Midbrain (tissue), 1 donor: Measurements from ENCODE around the gene GNAL.
"Not testable (repeated sequence)": the region's sequence is repeated elsewhere in the genome, so short reads cannot be mapped to it uniquely, and the experiment has no call there.

Source experiments
- DNase-seq: peaks from one replicate; lab custom pipeline; 2025; lab: John Stamatoyannopoulos, UW

The GNAL gene

DNA sequence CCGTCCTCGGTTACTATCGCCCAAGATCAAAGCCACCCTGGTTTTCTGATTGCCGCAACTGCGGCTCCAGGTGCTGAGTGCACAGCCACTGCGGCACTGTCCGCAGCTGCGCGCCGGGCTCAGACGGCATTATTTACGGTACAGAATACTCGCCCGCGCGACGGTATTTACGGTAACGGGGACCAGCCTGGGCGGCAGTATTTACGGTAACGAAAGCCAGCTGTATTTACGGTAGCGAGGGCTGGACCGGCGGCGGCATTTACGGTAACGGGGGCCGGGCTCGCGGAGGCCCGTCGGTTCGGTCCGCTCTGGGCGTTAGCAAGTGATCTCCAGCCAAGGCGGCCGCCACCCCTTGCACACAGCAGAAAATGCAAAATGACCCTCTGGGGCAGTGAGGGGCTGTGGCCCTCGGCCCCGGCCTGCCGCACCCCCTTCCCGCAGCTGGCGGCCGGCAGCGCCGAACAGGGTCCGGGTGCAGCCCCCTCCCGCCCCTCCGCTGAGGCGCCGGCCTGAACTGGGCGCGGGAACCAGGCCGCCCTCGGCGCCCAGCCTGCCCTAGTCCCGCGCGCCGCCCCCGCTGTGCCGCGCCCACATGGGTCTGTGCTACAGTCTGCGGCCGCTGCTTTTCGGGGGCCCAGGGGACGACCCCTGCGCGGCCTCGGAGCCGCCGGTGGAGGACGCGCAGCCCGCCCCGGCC, at the start of gene GNAL:
Gene GNAL (plus strand): TSS at position 293 of the 697 bp plus-strand sequence. CDS start 300 bp downstream, at position 593.
- peak; percentile 77 for DNase-seq

DNA sequence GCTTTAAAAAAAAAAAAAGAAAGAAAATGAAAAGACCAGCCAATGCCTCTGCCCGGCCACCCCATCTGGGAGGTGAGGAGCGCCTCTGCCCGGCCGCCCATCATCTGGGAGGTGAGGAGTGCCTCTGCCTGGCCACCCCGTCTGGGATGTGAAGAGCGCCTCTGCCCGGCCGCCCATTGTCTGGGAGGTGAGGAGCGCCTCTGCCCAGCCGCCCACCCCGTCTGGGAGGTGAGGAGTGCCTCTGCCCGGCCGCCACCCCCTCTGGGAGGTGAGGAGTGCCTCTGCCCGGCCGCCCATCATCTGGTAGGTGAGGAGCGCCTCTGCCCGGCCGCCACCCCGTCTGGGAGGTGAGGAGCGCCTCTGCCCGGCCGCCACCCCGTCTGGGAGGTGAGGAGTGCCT, 41.8 kb upstream of the GNAL start:
- not testable (repeated sequence) for DNase-seq

DNA sequence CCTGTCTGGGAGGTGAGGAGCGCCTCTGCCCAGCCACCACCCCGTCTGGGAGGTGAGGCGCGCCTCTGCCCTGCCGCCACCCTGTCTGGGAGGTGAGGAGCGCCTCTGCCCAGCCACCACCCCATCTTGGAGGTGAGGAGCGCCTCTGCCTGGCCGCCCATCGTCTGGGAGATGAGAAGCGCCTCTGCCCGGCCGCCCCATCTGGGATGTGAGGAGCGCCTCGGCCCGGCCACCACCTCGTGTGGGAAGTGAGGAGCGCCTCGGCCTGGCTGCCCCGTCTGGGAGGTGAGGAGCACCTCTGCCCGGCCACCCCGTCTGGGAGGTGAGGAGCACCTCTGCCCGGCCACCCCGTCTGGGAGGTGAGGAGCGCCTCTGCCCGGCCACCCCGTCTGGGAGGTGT, 41.3 kb upstream of the GNAL start:
- not testable (repeated sequence) for DNase-seq

DNA sequence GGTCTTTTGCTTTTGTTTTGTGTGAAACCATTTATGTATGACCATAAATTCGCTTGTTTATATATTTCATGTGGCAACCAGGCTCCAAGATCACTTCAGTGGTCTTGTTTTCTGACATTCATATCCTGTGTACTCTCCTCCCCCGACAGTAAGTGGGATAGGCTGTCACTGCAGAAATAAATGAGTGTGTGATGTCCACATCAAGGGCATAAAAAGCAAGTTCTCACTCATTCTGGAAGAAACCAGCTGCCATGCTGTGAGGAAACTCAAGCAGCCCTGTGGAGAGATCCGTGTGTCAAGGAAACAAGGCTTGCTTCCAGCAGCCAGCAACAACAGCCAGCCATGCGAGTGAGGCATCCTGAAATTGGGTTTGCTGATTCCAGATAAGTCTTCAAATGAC, 39.2 kb upstream of the GNAL start:
- no peak for DNase-seq

DNA sequence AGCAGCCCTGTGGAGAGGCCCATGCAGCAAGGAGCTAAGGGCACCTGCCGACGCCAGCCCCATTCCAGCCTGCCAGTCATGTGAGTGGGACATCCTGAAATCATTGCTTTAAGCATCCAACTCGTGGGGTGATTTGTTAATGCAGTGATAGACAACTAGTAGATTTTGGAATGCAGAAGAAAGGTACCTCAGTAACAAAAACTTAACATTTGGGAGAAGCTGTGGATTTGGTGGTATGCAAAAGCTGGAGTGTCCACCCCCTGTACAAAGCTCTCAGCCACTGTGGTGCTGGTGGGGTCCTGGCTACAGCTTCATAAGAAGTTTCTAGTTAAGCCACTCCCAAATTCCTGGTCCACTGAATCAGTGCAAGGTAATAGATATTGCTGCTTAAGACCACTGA, 37.2 kb upstream of the GNAL start:
- DNase-seq = no peak

DNA sequence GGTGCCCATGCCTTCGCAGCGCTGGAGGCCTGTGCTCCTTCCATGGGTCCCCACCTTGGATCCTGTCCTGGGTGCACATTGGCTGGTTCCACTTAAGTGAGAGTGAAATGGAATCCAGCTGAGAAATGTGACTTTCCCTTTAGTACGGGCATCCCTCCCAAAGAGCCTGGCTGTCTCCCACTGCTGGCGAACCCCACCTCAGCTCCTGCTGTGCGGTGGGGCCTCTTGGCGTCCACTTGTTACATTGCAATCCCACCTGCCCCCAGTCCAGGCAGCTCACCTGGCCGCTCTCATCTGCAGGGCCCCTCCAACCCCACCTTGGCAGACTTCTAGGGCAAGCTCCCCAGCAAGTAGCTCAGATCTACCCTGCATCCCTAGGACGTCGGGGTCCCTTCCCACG, 35.5 kb upstream of the GNAL start:
- no peak for DNase-seq

DNA sequence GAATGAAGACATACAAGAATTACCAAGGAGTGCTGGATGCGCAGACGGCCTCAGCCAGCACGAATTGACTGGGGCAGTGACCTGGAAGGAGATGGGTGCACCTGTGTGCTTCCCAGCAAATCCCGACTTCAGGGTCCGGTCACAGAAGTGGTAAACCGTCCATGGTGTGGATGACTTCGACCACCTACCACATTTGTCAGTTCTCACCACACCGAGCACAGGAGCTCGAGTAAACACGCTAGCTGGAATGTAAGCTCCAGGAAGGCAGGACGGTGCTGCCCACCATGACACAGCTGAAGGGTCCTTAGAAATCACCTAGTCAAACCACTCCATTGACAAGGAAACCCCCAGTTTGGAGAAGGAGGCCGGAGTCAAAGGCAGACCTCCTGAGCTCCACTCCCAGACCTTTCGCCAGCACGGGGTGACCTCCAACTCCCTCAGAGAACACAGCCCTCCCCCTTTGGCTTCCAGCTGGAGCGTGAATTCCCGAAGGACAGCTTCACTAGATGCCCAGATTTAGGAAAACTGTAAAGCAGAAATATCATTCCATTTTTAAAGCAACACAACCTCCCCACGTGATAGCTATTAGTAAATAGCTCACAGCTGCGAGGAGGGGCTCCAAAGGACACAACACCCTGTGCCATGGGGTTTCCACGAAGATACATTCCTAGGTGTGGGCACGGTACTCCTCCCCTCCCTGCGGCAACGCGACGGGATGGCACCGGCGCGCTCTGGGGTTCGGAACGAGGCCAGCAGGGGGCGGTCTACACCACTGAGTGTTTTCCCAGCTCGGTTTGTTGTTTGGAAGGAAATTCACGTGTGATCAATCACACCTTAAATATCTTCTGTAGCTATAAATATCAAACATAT, 34.1 kb upstream of the GNAL start:
- peak; percentile 25 for DNase-seq

DNA sequence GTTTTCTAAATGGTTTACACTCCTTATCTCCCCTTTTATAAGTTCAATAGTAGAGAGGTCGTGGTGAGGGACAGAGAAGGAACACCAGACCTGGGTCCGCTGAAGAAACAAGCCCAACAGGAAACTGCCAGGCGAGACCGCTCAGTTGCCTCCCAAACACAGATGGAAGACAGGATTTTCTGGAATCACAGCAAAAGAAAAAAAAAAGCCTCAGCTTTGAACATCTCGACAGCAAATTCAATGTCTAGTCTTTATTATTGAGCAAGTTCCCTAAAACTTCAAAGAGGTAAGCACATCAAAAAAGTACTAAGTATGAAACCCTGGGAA, 33.5 kb upstream of the GNAL start:
- no peak for DNase-seq

DNA sequence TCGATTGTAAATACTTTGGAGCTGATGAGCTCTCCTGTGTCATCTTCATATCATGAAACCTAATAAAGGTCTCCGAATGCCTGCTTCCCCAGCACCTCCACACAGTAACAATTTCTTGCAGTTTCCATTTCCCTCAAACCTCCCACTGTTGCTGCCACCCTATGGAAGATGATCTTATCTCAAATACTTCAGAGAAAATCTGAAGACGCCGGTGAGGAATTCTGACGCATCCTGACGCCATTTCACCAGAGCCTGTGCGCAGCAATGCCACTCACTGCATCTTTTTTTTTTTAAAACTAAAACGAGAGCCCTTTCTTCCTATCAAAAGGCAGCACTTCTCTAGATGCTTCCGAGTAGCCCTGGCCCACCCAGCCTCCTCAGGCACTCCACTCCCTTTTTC, 31.9 kb upstream of the GNAL start:
- DNase-seq = no peak

DNA sequence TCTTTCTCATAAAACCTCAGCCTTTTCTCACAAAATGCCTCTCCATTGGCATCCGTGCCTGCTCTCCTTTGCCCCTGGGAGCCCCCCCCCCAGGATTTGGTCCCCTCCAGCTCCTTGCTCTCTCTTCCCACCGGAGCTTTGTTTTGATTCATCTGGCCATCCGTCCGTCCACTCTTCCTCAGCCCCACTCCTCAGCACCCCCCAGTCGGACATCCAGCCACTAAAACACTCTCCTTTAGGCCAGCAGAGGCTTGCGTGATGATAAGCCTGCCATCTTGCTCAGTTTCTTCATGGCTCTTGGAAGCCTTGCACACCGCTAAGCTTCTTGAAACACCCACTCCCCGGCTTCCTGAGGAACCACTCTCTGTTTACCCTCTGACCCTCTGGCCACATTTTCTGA, 31.5 kb upstream of the GNAL start:
- no peak for DNase-seq

DNA sequence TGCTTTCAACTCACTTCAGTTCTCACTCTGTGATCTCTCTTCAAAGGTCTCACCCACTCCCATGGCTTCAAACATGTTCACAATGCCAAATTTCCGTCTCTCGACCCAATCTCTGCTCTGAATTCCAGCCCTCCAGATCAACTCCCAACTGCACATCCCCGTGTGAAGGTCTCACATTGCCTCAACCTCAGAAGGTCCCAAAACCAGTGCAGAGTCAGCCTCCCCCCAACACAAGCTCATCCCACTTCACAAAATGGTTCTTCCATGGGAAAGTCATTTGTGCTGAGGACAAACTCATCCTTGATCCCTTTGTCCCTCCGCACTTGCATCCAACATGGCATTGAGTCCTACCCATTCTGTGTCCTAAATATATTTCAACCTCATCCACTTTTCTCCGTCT, 31.0 kb upstream of the GNAL start:
- DNase-seq = no peak

DNA sequence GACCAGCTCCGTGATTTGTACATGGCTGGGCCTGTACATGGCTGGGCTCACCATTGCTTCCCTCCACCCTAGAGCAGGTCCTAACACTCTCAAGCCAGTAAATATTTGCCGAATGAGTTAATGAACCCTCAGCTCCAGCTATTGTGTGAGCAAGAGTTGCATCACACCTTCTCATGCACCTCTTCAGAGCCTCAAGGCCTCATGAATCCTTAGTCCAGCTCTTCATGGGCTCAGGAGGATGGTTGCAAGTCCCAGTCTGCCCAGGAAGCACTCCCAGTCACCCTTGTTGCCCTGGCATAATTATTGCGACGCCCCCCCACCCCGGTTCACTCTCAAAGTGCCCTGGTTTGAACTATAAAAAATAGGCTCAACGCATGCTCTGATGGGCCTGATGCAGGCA, 30.1 kb upstream of the GNAL start:
- DNase-seq = no peak

DNA sequence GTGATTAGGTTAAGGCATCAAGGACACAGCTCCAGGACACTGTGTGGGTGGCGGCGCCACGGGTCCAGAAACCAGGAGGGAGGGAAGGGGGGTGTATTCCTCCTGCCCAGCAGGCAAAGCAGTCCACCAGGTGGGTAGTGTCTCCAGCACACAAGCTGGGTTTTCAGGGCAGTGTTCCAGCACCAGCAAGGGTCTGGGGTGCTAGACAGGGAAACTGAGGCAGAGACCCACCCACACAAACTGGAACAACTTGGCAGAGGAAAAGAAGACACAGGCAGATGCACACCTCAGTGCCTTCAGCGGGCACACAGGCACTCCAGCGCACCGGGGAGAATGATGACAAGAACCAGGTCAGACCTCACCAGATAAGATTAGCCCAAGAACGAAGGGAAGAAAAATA, 28.4 kb upstream of the GNAL start:
- no peak for DNase-seq

DNA sequence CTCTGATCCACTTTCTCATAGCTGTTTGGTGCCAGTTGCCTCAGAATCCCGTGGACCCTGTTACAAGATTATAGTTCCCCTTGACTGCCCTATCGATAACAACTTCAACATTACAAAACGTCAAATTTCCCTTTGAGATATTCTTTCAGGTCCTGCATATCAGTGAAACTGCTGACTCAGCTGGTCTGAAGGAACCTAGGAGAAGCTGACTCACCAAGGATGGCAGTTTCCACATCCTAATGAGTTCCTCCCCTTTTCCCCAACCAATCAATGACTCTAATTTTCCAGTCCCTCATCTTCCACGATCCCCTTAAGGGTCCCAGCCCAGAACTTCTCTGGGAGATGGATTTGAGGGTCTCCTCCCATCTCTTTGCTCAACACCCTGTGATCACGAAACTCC, 27.6 kb upstream of the GNAL start:
- no peak for DNase-seq

DNA sequence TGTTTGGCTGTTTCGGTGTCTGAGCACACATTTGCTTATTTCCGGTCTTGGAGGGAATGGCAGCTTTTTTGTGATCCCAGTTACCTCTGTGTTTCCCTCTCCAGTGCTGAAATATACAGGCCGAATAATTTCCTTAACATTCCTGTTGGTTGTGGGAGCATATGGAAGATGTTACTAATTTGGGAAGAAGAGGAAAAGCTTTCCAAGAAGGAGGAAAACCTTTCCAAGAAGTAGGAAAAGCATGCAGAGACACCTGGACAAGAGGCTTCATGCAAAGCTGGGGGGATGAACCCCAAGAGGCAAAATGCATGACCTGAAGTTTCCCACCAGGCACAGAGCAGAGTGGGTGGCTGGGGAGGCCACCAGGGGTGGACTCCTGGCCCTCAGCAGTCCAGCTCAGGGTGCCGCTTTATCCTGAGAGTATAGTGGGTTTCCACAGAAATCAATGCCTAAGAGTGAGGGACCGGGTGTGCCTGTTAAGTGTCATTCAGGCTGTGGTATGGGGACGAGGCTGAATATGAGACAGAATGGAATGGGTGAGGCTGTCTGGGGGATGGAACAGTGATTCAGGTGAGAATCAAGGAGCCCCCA, 25.5 kb upstream of the GNAL start:
- DNase-seq = no peak

DNA sequence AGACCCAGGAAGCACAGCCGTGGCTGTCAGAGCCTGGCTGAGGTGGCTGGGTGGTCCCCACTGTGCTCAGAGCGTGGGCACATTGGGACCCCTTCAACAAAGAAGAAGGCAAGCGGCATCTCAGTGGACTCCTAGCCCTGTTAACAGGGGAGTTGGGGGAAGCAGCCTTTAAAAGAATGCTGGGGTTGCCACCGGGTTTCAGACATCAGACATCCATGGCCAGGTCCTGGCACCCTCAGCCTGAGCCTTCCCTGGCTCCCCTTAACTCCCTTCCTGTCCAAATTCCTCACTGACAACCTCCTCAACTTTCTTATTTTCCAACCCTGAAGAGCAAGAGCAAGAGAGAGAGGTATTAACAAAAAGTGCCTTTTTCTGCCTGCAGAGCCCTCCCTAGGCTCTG, 24.8 kb upstream of the GNAL start:
- DNase-seq = no peak

DNA sequence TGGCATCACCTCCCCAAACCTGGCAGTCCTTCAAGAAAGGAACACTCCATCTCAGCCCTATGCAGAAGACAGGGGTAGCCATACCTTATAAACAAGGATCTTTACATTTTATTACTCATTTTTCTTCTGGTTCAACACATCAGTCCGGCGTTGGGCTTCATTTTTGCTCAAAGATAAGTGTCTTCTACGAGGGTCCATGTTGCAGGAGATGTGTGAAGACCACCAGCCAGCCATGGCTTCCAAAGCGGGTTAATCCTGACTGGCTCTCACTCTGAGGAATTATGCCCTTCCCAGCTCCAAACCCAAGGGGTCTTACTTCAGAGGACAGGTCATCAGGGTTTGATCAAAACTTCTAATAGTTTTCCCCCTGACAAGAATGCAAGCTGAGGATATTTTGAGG, 23.9 kb upstream of the GNAL start:
- DNase-seq = no peak

DNA sequence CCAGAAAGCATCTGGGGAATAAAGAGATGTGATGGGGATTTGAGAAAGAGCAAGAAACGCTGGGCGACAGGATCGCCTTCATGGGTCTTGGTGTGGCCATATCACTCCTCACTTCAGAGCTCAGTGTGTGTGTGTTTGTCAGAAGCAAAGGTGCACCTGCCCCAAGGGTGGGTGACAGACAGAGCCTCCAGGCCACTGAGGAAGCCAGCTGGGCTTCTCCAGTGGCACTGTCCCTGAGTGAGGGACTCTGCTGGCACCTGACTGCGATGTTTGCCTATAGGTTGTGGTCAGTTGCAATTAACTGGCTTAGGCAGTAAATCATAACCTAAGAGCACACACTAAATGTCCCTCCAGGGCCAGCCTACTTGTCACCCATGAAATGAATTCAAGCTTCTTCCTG, 23.5 kb upstream of the GNAL start:
- DNase-seq = no peak

DNA sequence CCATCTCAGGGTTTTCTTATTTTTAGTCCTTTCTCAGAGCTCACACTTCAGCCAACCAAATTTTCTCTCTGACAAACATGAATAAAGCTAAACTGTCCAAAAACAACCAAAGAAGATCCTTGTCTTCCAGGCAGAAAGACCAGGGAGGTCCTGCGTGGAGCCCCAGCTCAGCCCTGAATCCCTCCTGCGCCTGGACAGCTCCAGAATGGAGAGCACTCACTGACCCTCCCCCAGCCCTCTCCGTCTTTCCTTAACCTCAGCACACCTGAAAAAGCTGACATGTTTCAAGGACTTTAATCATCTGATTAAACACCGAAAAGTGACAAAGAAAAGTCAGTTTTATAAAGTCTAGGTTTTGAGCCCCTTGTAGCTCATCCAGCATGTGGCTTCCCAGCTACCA, 22.9 kb upstream of the GNAL start:
- no peak for DNase-seq

DNA sequence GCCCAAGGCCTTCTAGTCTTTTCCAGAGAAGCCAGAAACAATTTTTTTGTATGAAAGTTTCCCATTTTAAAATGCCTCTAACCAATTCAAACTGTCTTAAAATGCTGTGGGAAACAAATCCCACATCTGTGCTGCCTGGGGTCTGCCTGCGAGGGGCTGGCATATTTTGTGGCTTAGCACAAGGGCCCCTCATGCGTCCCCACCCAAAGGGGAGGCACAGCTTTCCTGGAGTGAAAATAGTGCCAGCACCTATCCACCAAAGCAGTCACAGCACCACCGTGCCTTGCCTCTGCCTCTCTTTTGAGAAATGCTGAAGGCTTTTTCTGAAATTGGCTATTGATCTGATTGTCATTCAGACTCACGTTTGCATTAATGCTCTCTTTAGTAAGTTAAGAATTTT, 22.2 kb upstream of the GNAL start:
- no peak for DNase-seq

DNA sequence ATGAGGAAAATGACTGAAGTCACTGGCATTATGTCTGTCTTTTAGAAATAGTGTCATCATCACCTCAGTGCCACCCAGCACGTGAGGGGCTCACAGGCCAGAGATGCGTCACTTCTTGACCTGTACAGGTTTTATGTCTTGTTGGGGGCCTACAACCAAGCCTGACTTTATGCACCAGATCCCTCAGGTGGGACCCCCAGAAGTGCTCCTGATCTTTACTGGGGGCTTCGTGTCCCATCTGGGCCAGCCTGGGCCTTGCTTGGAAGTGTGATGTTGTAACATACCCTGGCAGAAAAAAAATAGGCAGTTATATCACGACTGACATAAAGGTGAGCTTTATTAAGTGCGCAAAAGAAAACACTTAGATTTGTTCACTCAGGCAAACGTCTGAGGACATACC, 21.5 kb upstream of the GNAL start:
- no peak for DNase-seq

DNA sequence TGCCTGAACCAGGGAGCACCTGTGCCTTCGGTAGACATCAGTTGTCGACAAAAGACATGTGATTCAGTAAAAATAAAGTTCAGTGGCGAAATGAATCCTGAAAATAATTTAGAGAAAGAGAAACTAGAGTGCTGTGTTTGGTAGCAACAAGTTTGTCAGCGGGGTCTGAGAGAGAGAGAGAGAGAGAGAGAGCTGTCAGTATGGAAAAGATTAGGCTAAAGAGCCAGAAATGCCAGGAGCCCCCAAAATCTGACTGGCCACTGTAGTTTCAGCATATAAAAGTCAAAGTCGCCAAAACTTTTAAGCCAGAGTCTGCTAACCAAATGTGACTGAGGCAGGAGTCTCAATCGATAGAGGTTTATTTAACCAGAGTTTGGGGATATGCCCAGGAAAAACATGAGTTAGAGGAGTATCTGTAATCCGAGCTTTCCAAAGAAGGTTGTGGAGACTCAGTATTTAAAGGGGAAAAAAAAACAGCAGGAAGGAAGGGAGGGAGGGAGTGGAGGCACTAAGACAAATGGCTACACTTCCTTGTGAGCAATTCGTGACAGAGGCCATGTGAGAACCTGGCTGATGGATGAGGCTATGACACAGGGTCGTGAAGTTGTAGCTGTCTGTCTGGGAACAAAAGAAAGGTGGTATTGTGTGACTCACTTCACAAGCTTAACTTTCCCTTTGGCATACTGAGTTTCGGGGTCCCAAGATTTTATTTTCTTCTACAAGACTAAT, 20.5 kb upstream of the GNAL start:
- no peak for DNase-seq
